CD4-positive, CD25-positive, alpha-beta regulatory T cell (primary cell): ENCODE measurements around the gene GTPBP8. TPM values are rescaled to one million over a fixed set of nuclear protein-coding genes. Genes with fewer than 3 reads are reported as not detected.

ENCODE experiments used
- ATAC-seq, 2 donors: fragments of 150-1000 bp; cut with Tn5 transposase; one replicate each; pipeline ENCODE4 v1.10.0; 2021; ENCODE audit warnings: low read depth in 2 of 2, moderate number of reproducible peaks in 2 of 2, moderate library complexity in 1 of 2
- DNase-seq, 3 donors: peaks; one replicate each; pipeline versions ENCODE4 v3.0.0 to v3.0.0-alpha.2; 2012 to 2022; ENCODE audit warnings: mixed read lengths in 1 of 3
- H3K27ac ChIP-seq: one replicate; pipeline ENCODE4 v1.7.0; 2013; ENCODE audit warnings: mild to moderate bottlenecking, low read length; ENCODE audit not compliant: insufficient read depth, poor library complexity, severe bottlenecking
- H3K27me3 ChIP-seq: one replicate; pipeline ENCODE4 v1.7.0; 2013; ENCODE audit warnings: low read length; ENCODE audit not compliant: control insufficient read depth, insufficient read depth
- H3K36me3 ChIP-seq: one replicate; pipeline ENCODE4 v1.7.0; 2013; ENCODE audit warnings: mild to moderate bottlenecking, low read length, moderate library complexity; ENCODE audit not compliant: control insufficient read depth, insufficient read depth
- H3K4me1 ChIP-seq: 2 replicates; pipeline ENCODE4 v1.7.0; 2013; ENCODE audit warnings: mild to moderate bottlenecking, low read length; ENCODE audit not compliant: insufficient read depth, control insufficient read depth, poor library complexity, severe bottlenecking
- H3K4me3 ChIP-seq: one replicate; pipeline ENCODE4 v1.7.0; 2013; ENCODE audit warnings: low read depth, mild to moderate bottlenecking, low read length, moderate library complexity
- H3K9me3 ChIP-seq, 2 experiments: 1 replicate in 1 of 2; 2 replicates in 1 of 2; pipeline ENCODE4 v1.7.0; 2013; ENCODE audit warnings: low read length in 2 of 2, mild to moderate bottlenecking in 1 of 2, moderate library complexity in 1 of 2; ENCODE audit not compliant: control insufficient read depth in 2 of 2
- H3K27ac Mint-ChIP-seq, 3 donors: one replicate each; pipeline ENCODE4 v1.8.0; 2020 to 2022; ENCODE audit warnings: mild to moderate bottlenecking in 3 of 3, mixed read lengths in 3 of 3, moderate library complexity in 2 of 3
- H3K27me3 Mint-ChIP-seq: one replicate; pipeline ENCODE4 v1.8.0; 2022; ENCODE audit warnings: mild to moderate bottlenecking, mixed read lengths
- H3K36me3 Mint-ChIP-seq: one replicate; pipeline ENCODE4 v1.8.0; 2020; ENCODE audit warnings: mixed read lengths
- H3K4me1 Mint-ChIP-seq, 4 donors: one replicate each; pipeline ENCODE4 v1.8.0; 2020 to 2022; ENCODE audit warnings: mixed read lengths in 4 of 4, mild to moderate bottlenecking in 1 of 4
- H3K4me3 Mint-ChIP-seq, 4 donors: one replicate each; pipeline ENCODE4 v1.8.0; 2020 to 2022; ENCODE audit warnings: mild to moderate bottlenecking in 4 of 4, mixed read lengths in 4 of 4, moderate library complexity in 3 of 4
- H3K9me3 Mint-ChIP-seq, 7 donors: one replicate each; pipeline ENCODE4 v1.8.0; 2020 to 2022; ENCODE audit warnings: mixed read lengths in 7 of 7, mild to moderate bottlenecking in 3 of 7, moderate library complexity in 2 of 7
- polyA plus RNA-seq, 4 donors: library from polyadenylated mRNA; unstranded; fragments of 300-500 nt; fragmentation: Illumina TruSeq; gene quantifications; one replicate each; pipeline ENCODE4 v1.2.3, GENCODE V29; 2021
- total RNA-seq: library from RNA; stranded (reverse); gene quantifications from one replicate; pipeline ENCODE4 v1.2.3, GENCODE V29; 2022

GTPBP8 gene
- total and polyA plus RNA-seq, 5 donors from 2014 or later: 17.0 to 25.7 (median 18.8) TPM

- DNase-seq (no peak), ATAC-seq (no peak)
- Mint-ChIP-seq H3K9me3 (no peaks in the 10 kb centered on the region), H3K36me3 (no peaks in the 10 kb centered on the region), H3K4me1 (peaks cover 18 to 61% (median 42%) of the 10 kb centered on the region in 4 donors), H3K4me3 (peak overlapping the region in 1 of 4 donors; percentile 11), H3K27ac (peak overlapping the region in 2 of 3 donors; percentile 46 to 81), H3K27me3 (no peaks in the 10 kb centered on the region)
- no peak overlapping the region for H3K4me3 ChIP-seq
- H3K36me3 ChIP-seq: no peaks in the 10 kb centered on the region
- H3K27me3 ChIP-seq: no peaks in the 10 kb centered on the region
- peaks cover 37% of the 10 kb centered on the region for H3K4me1 ChIP-seq
- no peaks in the 10 kb centered on the region for H3K9me3 ChIP-seq
- H3K27ac ChIP-seq: no peak overlapping the region
These were observed 13.8 kb upstream of the GTPBP8 start for GRCh38 chr3:112976953-112977352.

- Mint-ChIP-seq H3K27ac (peak overlapping the region in 1 of 3 donors; percentile 10), H3K4me3 (peak overlapping the region in 1 of 4 donors; percentile 21), H3K9me3 (no peaks in the 10 kb centered on the region), H3K27me3 (no peaks in the 10 kb centered on the region), H3K36me3 (no peaks in the 10 kb centered on the region), H3K4me1 (peaks cover 12 to 58% (median 42%) of the 10 kb centered on the region in 4 donors)
- Histone ChIP-seq H3K27ac (no peak overlapping the region), H3K9me3 (no peaks in the 10 kb centered on the region), H3K27me3 (no peaks in the 10 kb centered on the region), H3K4me3 (no peak overlapping the region), H3K36me3 (no peaks in the 10 kb centered on the region), H3K4me1 (peaks cover 33% of the 10 kb centered on the region)
- peak in 2 of 3 donors; percentile 61 to 64 for DNase-seq
- ATAC-seq: peak in 1 of 2 donors; percentile 44
These were observed 11.4 kb upstream of the GTPBP8 start for GRCh38 chr3:112979244-112979832.

- Histone ChIP-seq H3K4me3 (no peak overlapping the region), H3K27ac (no peak overlapping the region), H3K27me3 (no peaks in the 10 kb centered on the region), H3K4me1 (peaks cover 38% of the 10 kb centered on the region), H3K36me3 (no peaks in the 10 kb centered on the region), H3K9me3 (no peaks in the 10 kb centered on the region)
- H3K9me3 Mint-ChIP-seq: no peaks in the 10 kb centered on the region
- peaks cover 19 to 58% (median 44%) of the 10 kb centered on the region in 4 donors for H3K4me1 Mint-ChIP-seq
- no peak overlapping the region for H3K27ac Mint-ChIP-seq
- H3K36me3 Mint-ChIP-seq: no peaks in the 10 kb centered on the region
- no peak for ATAC-seq
- DNase-seq: no peak
- no peak overlapping the region for H3K4me3 Mint-ChIP-seq
- no peaks in the 10 kb centered on the region for H3K27me3 Mint-ChIP-seq
These were observed 10.7 kb upstream of the GTPBP8 start for GRCh38 chr3:112980080-112980479.

- no peak overlapping the region for H3K4me3 ChIP-seq
- ATAC-seq: no peak
These were observed 8.1 kb upstream of the GTPBP8 start for GRCh38 chr3:112982710-112983109.

GRCh38 chr3:112984485-112984884 lies 6.3 kb upstream of the GTPBP8 start:
- H3K9me3 ChIP-seq: no peaks in the 10 kb centered on the region
- no peaks in the 10 kb centered on the region for H3K27me3 ChIP-seq
- Mint-ChIP-seq H3K27ac (peak overlapping the region in 1 of 3 donors; percentile 82), H3K27me3 (no peaks in the 10 kb centered on the region), H3K36me3 (no peaks in the 10 kb centered on the region), H3K4me1 (peaks cover 16 to 46% (median 26%) of the 10 kb centered on the region in 4 donors), H3K4me3 (peak overlapping the region in 1 of 4 donors; percentile 6), H3K9me3 (no peaks in the 10 kb centered on the region)
- H3K4me1 ChIP-seq: peaks cover 16% of the 10 kb centered on the region
- peak overlapping the region; percentile 15 for H3K4me3 ChIP-seq
- ATAC-seq (peak; percentile 28 to 34), DNase-seq (peak in 2 of 3 donors; percentile 19 to 29)
- H3K27ac ChIP-seq: no peak overlapping the region
- H3K36me3 ChIP-seq: no peaks in the 10 kb centered on the region

More at GRCh38 chr3:112982710-112983109, 8.1 kb upstream of the GTPBP8 start:
- Histone ChIP-seq H3K27me3 (no peaks in the 10 kb centered on the region), H3K36me3 (no peaks in the 10 kb centered on the region), H3K4me1 (peaks cover 16% of the 10 kb centered on the region), H3K9me3 (no peaks in the 10 kb centered on the region), H3K27ac (no peak overlapping the region)
- H3K27me3 Mint-ChIP-seq: no peaks in the 10 kb centered on the region
- no peaks in the 10 kb centered on the region for H3K9me3 Mint-ChIP-seq
- no peak overlapping the region for H3K27ac Mint-ChIP-seq
- peaks cover 21 to 46% (median 33%) of the 10 kb centered on the region in 4 donors for H3K4me1 Mint-ChIP-seq
- no peaks in the 10 kb centered on the region for H3K36me3 Mint-ChIP-seq
- H3K4me3 Mint-ChIP-seq: no peak overlapping the region
- DNase-seq: no peak

GRCh38 chr3:112987710-112988334 lies 3.0 kb upstream of the GTPBP8 start:
- no peaks in the 10 kb centered on the region for H3K9me3 ChIP-seq
- Mint-ChIP-seq H3K9me3 (no peaks in the 10 kb centered on the region), H3K27ac (no peak overlapping the region), H3K4me3 (peak overlapping the region in 2 of 4 donors; percentile 27 to 28), H3K4me1 (peaks cover 25 to 65% (median 46%) of the 10 kb centered on the region in 4 donors), H3K36me3 (no peaks in the 10 kb centered on the region), H3K27me3 (no peaks in the 10 kb centered on the region)
- ATAC-seq: no peak
- H3K4me3 ChIP-seq: no peak overlapping the region
- H3K27ac ChIP-seq: no peak overlapping the region
- no peaks in the 10 kb centered on the region for H3K27me3 ChIP-seq
- DNase-seq: no peak
- peaks cover 32% of the 10 kb centered on the region for H3K4me1 ChIP-seq
- no peaks in the 10 kb centered on the region for H3K36me3 ChIP-seq

- no peak for DNase-seq
- Histone ChIP-seq H3K4me3 (no peak overlapping the region), H3K36me3 (peaks cover 44% of the 10 kb centered on the region), H3K9me3 (no peaks in the 10 kb centered on the region), H3K27ac (no peak overlapping the region), H3K27me3 (no peaks in the 10 kb centered on the region), H3K4me1 (peaks cover 18% of the 10 kb centered on the region)
- ATAC-seq: no peak
- Mint-ChIP-seq H3K27ac (peak overlapping the region in 1 of 3 donors; percentile 45), H3K36me3 (peaks cover 35% of the 10 kb centered on the region), H3K9me3 (no peaks in the 10 kb centered on the region), H3K27me3 (no peaks in the 10 kb centered on the region), H3K4me1 (peaks cover 31 to 64% (median 49%) of the 10 kb centered on the region in 4 donors), H3K4me3 (no peak overlapping the region)
These were observed 5.0 kb downstream of the GTPBP8 start for GRCh38 chr3:112995800-112996199.
